A549 treated with Hydrocortisone at 1 μM for 4 hours (cell line): Measurements from ENCODE around the gene ZBTB21. TPM values are rescaled to one million over a fixed set of nuclear protein-coding genes. Genes with fewer than 3 reads are reported as not detected.

Source experiments
- total RNA-seq: library from RNA; stranded (reverse); fragments of 200-300 nt; extraction: Qiagen RNA extraction; gene quantifications from 5 replicates; pipeline ENCODE4 v1.2.3, GENCODE V29; 2022

ZBTB21 gene
- 4.3 to 6.5 TPM (median 5.4 TPM) in 5 replicates for total RNA-seq

GRCh38 chr21:42009831-42010506 lies at the start of gene ZBTB21:
Gene ZBTB21 (minus strand): TSS chr21:42010360. CDS start chr21:41994095, 16,265 bp downstream.

GRCh38 chr21:41953831-41954653 lies 56.1 kb downstream of the ZBTB21 start, which contains the start of gene C2CD2:
Gene C2CD2 (minus strand): TSS chr21:41954018. CDS start chr21:41953648, 370 bp downstream.

Other genes with a start within 250 kb of the ZBTB21 start
- 15.3 to 21.2 TPM (median 20.5 TPM) in 5 replicates for gene RIPK4, start 243.3 kb downstream of the ZBTB21 start, total RNA-seq
- gene PRDM15, start 131.0 kb downstream of the ZBTB21 start, total RNA-seq, result 2.4 to 3.2 TPM (median 3.0 TPM) in 5 replicates
- gene C2CD2, start 56.3 kb downstream of the ZBTB21 start, total RNA-seq, result 5.7 to 7.9 TPM (median 6.5 TPM) in 5 replicates
- gene UMODL1, start 61.0 kb upstream of the ZBTB21 start, total RNA-seq, result not detected in 5 replicates
- 1.8 to 2.9 TPM (median 2.6 TPM) in 5 replicates for gene ABCG1, start 208.8 kb upstream of the ZBTB21 start, total RNA-seq